Erythroblast (primary cell): ENCODE measurements around the gene SLC22A4.

Source experiments
- GATA1 ChIP-seq: IDR thresholded peaks from 2 replicates; pipeline ENCODE4 v1.6.1; 2011; ENCODE audit warnings: low read depth, mild to moderate bottlenecking, control low read depth, low read length, moderate library complexity
- POLR2A ChIP-seq: IDR thresholded peaks from 2 replicates; pipeline ENCODE4 v1.6.1; 2011; ENCODE audit warnings: mild to moderate bottlenecking, low read length

DNA sequence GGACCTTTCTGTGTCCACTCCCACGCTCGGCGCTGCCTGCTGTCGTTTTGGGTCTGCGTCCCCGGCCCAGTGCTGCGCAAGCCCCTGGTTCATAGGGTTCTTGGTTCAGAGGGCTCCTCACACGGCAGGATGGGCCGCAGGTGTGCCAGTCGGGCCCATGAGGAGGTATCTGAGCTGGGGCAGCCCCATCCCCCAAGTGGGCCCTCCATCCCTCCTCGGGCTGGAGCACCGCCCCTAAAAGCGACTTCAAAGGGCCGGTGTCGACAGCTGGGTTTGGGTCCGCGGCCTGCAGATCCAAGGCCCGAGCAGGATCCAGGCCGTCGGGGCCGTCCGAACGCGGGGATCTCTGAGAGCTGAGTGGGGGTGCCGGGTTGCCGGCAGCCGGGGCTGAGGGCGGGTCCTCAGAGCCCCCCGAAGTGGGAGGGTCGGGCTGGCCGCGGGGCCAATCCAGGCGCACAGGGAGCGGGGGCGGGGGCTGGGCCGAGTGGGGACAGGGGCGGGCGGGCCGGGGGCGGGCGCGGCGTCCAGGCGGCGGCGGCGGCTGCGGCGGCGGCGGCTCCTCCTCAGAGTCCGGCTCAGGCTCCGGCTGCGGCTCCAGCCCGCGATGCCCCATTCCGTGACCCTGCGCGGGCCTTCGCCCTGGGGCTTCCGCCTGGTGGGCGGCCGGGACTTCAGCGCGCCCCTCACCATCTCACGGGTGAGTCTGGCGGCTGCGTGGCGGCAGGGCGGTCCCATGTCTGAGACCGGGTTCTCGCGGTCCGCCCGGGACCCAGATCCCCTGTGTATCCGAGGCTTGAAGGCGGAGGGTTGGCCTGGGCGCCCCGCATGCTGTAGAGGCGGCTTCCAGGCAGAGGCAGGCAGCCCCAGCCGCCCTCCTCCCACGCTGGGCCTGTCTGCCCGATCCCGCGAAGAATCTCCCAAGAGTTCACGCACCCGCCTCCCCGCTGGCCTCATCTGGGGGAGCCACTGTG lies 36.8 kb upstream of the SLC22A4 start, which contains the start of gene PDLIM4:
- TF ChIP-seq POLR2A (no peak), GATA1 (no peak)
